Liver (tissue), 3 donors: Measurements from ENCODE around the gene SLC25A1.

ENCODE experiments used
- EGR1 ChIP-seq, 2 donors: IDR thresholded peaks; 2 replicates each; pipeline ENCODE4 v1.6.1; 2016 to 2018; ENCODE audit warnings: antibody characterized with exemption in 2 of 2, low read depth in 2 of 2
- GABPA ChIP-seq, 2 donors: IDR thresholded peaks in 1 of 2; conservative IDR thresholded peaks in 1 of 2; 2 replicates each; pipeline ENCODE4 v1.6.1; 2016; ENCODE audit warnings: antibody characterized with exemption in 2 of 2, mild to moderate bottlenecking in 1 of 2, moderate library complexity in 1 of 2
- JUND ChIP-seq, 2 donors: IDR thresholded peaks; 2 replicates each; pipeline ENCODE4 v1.6.1; 2016; ENCODE audit warnings: antibody characterized with exemption in 2 of 2
- SP1 ChIP-seq: IDR thresholded peaks from 2 replicates; pipeline ENCODE4 v1.6.1; 2018; ENCODE audit warnings: antibody characterized with exemption, mild to moderate bottlenecking
- TF ChIP-seq, protein P1 (sequence below): IDR thresholded peaks from 2 replicates; pipeline ENCODE4 v1.6.1; 2016; ENCODE audit warnings: antibody characterized with exemption
- TF ChIP-seq, protein P2 (sequence below): fragments of 150-350 bp; IDR thresholded peaks from 2 replicates; pipeline ENCODE4 v1.5.1; 2017; ENCODE audit warnings: improper control_type of control experiment, low read depth, low read length; ENCODE audit not compliant: missing input control
- TF ChIP-seq, protein P3 (sequence below): IDR thresholded peaks from 2 replicates; pipeline ENCODE4 v1.6.1; 2016; ENCODE audit warnings: antibody characterized with exemption, mild to moderate bottlenecking
- donor health status: healthy.
- donor health status: healthy.

DNA sequence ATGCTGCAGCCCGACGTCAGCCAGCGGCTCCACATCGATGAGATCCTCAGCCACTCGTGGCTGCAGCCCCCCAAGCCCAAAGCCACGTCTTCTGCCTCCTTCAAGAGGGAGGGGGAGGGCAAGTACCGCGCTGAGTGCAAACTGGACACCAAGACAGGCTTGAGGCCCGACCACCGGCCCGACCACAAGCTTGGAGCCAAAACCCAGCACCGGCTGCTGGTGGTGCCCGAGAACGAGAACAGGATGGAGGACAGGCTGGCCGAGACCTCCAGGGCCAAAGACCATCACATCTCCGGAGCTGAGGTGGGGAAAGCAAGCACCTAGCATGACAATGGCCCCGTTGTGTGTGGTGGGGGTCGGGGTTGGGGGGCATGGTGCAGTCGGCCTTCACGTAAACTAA is 46.4 kb downstream of the SLC25A1 start:
- TF ChIP-seq EGR1 (IDR thresholded peaks at IDR 0.05; ENCODE audit: low read depth in 2 of 2): no peak
- TF ChIP-seq, protein P1, sequence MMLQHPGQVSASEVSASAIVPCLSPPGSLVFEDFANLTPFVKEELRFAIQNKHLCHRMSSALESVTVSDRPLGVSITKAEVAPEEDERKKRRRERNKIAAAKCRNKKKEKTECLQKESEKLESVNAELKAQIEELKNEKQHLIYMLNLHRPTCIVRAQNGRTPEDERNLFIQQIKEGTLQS: no peak
- TF ChIP-seq, protein P2, sequence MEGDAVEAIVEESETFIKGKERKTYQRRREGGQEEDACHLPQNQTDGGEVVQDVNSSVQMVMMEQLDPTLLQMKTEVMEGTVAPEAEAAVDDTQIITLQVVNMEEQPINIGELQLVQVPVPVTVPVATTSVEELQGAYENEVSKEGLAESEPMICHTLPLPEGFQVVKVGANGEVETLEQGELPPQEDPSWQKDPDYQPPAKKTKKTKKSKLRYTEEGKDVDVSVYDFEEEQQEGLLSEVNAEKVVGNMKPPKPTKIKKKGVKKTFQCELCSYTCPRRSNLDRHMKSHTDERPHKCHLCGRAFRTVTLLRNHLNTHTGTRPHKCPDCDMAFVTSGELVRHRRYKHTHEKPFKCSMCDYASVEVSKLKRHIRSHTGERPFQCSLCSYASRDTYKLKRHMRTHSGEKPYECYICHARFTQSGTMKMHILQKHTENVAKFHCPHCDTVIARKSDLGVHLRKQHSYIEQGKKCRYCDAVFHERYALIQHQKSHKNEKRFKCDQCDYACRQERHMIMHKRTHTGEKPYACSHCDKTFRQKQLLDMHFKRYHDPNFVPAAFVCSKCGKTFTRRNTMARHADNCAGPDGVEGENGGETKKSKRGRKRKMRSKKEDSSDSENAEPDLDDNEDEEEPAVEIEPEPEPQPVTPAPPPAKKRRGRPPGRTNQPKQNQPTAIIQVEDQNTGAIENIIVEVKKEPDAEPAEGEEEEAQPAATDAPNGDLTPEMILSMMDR: no peak
- TF ChIP-seq, protein P3, sequence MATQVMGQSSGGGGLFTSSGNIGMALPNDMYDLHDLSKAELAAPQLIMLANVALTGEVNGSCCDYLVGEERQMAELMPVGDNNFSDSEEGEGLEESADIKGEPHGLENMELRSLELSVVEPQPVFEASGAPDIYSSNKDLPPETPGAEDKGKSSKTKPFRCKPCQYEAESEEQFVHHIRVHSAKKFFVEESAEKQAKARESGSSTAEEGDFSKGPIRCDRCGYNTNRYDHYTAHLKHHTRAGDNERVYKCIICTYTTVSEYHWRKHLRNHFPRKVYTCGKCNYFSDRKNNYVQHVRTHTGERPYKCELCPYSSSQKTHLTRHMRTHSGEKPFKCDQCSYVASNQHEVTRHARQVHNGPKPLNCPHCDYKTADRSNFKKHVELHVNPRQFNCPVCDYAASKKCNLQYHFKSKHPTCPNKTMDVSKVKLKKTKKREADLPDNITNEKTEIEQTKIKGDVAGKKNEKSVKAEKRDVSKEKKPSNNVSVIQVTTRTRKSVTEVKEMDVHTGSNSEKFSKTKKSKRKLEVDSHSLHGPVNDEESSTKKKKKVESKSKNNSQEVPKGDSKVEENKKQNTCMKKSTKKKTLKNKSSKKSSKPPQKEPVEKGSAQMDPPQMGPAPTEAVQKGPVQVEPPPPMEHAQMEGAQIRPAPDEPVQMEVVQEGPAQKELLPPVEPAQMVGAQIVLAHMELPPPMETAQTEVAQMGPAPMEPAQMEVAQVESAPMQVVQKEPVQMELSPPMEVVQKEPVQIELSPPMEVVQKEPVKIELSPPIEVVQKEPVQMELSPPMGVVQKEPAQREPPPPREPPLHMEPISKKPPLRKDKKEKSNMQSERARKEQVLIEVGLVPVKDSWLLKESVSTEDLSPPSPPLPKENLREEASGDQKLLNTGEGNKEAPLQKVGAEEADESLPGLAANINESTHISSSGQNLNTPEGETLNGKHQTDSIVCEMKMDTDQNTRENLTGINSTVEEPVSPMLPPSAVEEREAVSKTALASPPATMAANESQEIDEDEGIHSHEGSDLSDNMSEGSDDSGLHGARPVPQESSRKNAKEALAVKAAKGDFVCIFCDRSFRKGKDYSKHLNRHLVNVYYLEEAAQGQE: no peak
- TF ChIP-seq SP1: no peak
- no peak for TF ChIP-seq GABPA (IDR thresholded peaks at IDR 0.05 in 1 of 2, conservative IDR thresholded peaks at IDR 0.05 in 1 of 2)
- TF ChIP-seq JUND (IDR thresholded peaks at IDR 0.05): no peak
